Measurements from ENCODE around the gene AKAP3. TPM values are rescaled to one million over a fixed set of nuclear protein-coding genes. Genes with fewer than 3 reads are reported as not detected.

The AKAP3 gene
- total RNA-seq, 4 donors from 2014 or later: 2.0 to 7.7 (median 3.0) TPM

DNA sequence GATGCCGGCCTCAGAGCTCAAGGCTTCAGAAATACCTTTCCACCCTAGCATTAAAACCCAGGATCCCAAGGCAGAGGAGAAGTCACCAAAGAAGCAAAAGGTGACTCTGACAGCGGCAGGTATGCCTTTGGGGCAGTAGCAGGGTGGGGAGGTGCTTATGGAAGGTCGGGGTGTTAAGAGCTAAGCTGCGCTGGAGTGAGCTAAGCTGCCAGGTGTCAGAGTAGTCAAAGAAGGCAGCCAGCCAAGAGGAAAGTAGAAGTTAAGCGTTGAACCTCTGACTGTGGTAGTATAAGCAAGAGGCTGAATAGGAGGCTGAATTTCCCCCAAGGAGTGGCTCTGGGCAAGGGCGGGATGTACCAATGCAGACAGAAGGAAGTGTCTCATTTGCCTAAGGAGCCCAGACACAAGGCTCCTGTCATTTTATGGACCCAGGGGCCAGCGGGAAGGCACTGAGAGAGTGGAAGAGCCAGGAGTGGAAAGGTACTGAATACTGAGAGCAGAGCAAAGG, 57.6 kb downstream of the AKAP3 start:
- Histone ChIP-seq H3K27me3 (no peaks in the 10 kb centered on the region), H3K36me3 (no peaks in the 10 kb centered on the region), H3K4me1 (peaks cover 0 to 11% of the 10 kb centered on the region in 2 donors), H3K27ac (peak overlapping the region in 1 of 3 donors; percentile 26), H3K4me3 (replicated peaks in 1 of 3) (no peak overlapping the region), H3K9me3 (no peaks in the 10 kb centered on the region)
- TF ChIP-seq, protein P1, sequence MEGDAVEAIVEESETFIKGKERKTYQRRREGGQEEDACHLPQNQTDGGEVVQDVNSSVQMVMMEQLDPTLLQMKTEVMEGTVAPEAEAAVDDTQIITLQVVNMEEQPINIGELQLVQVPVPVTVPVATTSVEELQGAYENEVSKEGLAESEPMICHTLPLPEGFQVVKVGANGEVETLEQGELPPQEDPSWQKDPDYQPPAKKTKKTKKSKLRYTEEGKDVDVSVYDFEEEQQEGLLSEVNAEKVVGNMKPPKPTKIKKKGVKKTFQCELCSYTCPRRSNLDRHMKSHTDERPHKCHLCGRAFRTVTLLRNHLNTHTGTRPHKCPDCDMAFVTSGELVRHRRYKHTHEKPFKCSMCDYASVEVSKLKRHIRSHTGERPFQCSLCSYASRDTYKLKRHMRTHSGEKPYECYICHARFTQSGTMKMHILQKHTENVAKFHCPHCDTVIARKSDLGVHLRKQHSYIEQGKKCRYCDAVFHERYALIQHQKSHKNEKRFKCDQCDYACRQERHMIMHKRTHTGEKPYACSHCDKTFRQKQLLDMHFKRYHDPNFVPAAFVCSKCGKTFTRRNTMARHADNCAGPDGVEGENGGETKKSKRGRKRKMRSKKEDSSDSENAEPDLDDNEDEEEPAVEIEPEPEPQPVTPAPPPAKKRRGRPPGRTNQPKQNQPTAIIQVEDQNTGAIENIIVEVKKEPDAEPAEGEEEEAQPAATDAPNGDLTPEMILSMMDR (IDR thresholded peaks at IDR 0.05): no peak
- no peak for TF ChIP-seq POLR2A (IDR thresholded peaks at IDR 0.05)
- 41 to 47% methylated on average over 7 of the region's 7 CpGs for WGBS, 2 donors
- intact Hi-C loops (cut with DNase I): no loop called here
- peak in 1 of 2 donors; percentile 27 for DNase-seq

DNA sequence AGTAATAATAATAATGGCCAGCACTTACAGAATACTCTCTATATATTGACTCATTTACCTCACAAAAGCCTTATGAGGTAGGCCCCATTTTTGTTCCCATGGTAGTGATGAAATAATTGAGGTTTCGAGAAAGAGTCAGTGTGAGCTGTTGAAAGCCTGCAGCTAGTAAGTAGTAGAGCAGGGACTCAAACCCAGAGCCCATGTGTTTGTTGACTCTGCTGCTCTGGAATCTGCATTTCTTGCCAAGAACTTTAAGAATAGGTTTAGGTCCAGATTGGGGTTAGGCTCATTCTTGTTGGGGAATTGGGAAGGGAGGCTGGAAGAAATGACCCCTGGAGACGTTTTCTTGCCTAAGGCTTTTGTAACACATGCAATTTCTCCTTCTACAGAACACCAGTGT, 58.9 kb downstream of the AKAP3 start:
- intact Hi-C loops (cut with DNase I): no loop called here
- 53 to 88% methylated on average over 2 of the region's 2 CpGs for WGBS, 2 donors

DNA sequence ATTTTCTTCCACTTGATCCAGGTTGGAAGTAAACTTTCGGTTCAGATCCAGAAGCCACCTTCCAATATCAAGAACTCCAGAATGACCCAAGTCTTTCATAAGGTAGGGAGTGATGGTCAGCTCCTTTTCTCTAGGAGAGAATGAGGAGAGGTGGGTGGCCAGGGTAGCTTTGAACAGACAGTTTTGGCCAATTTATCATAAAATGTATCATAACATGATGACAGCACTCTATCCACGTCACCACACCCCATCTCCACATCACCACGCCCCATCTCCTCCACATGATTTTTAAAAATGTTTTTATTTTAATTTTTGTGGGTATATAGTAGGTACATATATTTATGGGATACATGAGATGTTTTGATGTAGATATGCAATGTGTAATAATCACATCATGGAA, 59.9 kb downstream of the AKAP3 start:
- intact Hi-C loops (cut with DNase I): no loop called here
- no peak for DNase-seq
- no peaks in the 10 kb centered on the region for H3K36me3 ChIP-seq
- H3K4me1 ChIP-seq: peaks cover 3 to 14% of the 10 kb centered on the region in 2 donors
- H3K27me3 ChIP-seq: no peaks in the 10 kb centered on the region
- no peak overlapping the region for H3K4me3 ChIP-seq (replicated peaks in 1 of 3)
- 97 to 98% methylated on average over 3 of the region's 3 CpGs for WGBS, 2 donors
- no peak overlapping the region for H3K27ac ChIP-seq
- H3K9me3 ChIP-seq: no peaks in the 10 kb centered on the region
- TF ChIP-seq, protein P1 (IDR thresholded peaks at IDR 0.05): no peak
- no peak for TF ChIP-seq POLR2A (IDR thresholded peaks at IDR 0.05)

More for the DNA sequence above, 58.9 kb downstream of the AKAP3 start:
- Histone ChIP-seq H3K36me3 (no peaks in the 10 kb centered on the region), H3K4me3 (replicated peaks in 1 of 3) (no peak overlapping the region), H3K27ac (no peak overlapping the region), H3K27me3 (no peaks in the 10 kb centered on the region), H3K4me1 (peaks cover 0 to 14% of the 10 kb centered on the region in 2 donors), H3K9me3 (no peaks in the 10 kb centered on the region)
- DNase-seq: no peak
- TF ChIP-seq, protein P1 (IDR thresholded peaks at IDR 0.05): no peak
- TF ChIP-seq POLR2A (IDR thresholded peaks at IDR 0.05): no peak

DNA sequence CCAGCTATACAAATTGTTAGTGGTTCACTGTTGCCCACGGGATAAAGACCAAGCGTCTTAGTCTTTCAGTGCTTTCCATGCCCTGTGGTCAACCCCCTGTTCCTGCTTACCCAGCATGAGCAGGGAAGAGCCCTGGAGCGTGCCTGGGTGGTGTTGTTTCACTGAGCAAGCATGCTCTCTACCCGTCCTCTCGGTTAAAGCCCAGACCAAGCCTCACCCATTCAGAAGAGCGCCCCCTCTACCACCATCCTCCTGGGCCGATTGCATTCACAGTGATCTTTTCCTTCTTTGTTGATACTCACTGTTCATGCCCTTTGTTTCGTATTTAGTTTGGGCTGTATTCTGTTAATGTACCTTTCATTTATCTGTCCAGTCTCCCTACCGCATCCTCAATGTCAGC, 61.7 kb downstream of the AKAP3 start:
- Histone ChIP-seq H3K4me1 (peaks cover 13 to 26% of the 10 kb centered on the region in 2 donors), H3K36me3 (no peaks in the 10 kb centered on the region), H3K4me3 (replicated peaks in 1 of 3) (no peak overlapping the region), H3K9me3 (no peaks in the 10 kb centered on the region), H3K27ac (no peak overlapping the region), H3K27me3 (no peaks in the 10 kb centered on the region)
- intact Hi-C loops (cut with DNase I): no loop called here
- TF ChIP-seq, protein P1 (IDR thresholded peaks at IDR 0.05): no peak
- no peak for TF ChIP-seq POLR2A (IDR thresholded peaks at IDR 0.05)
- no peak for DNase-seq
- WGBS, 2 donors: 63 to 81% methylated on average over 9 of the region's 9 CpGs

DNA sequence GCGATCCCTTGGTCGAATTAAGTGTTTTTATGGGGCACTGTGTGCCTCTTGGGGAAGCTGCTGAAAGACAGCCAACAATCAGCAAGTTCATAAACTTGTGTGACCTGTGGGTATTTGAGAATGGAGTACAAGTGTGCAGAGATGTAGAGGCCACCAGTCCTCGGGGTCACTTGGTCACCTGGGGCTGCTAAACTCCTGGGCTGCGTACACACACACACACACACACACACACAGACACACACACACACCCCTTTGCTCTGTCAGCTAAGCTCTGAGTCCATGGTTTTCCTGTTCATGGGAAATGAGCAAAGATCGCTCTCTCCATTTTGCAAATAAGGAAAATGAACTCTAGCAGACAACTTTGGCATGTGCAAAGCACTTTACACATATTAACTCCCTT, 62.4 kb downstream of the AKAP3 start:
- Histone ChIP-seq H3K4me3 (replicated peaks in 1 of 3) (no peak overlapping the region), H3K27me3 (no peaks in the 10 kb centered on the region), H3K27ac (peak overlapping the region in 1 of 3 donors; percentile 27), H3K9me3 (no peaks in the 10 kb centered on the region), H3K36me3 (no peaks in the 10 kb centered on the region), H3K4me1 (peaks cover 13 to 24% of the 10 kb centered on the region in 2 donors)
- peak in 1 of 2 donors; percentile 22 for DNase-seq
- WGBS, 2 donors: 45 to 50% methylated on average over 5 of the region's 5 CpGs
- no peak for TF ChIP-seq POLR2A (IDR thresholded peaks at IDR 0.05)
- TF ChIP-seq, protein P1 (IDR thresholded peaks at IDR 0.05): no peak
- intact Hi-C loops (cut with DNase I): no loop called here

Measured in thyroid gland (tissue), 4 donors.